IMR-90 (cell line): Measurements from ENCODE around the gene PGK2. TPM values are rescaled to one million over a fixed set of nuclear protein-coding genes. Genes with fewer than 3 reads are reported as not detected.

Experiments used
- ATAC-seq: fragments of 200-7000 bp; cut with Tn5 transposase; 2 replicates; pipeline ENCODE4 v1.9.1; 2020; ENCODE audit warnings: low read depth, mild to moderate bottlenecking, moderate library complexity
- BruUV-seq: library from RNA; stranded (reverse); fragments of 400-500 nt; replicated peaks from 2 replicates; lab custom pipeline; 2021; lab: Mats Ljungman, UMichigan
- CTCF ChIA-PET: fragments of 300-600 bp; formaldehyde crosslinking; extraction: SDS; loops from one replicate; lab custom pipeline; 2021; ENCODE audit warnings: antibody characterized with exemption; lab: Yijun Ruan, JAX
- POLR2A ChIA-PET: fragments of 300-600 bp; sonication (Branson Sonifier 250); formaldehyde crosslinking; loops from one replicate; lab custom pipeline; 2022; ENCODE audit warnings: antibody characterized with exemption; ENCODE audit not compliant: unreplicated experiment; lab: Charles Lee
- DNase-seq: peaks from one replicate; pipeline ENCODE4 v3.0.0; 2013
- H2AFZ ChIP-seq: replicated peaks from 2 replicates; pipeline ENCODE3; 2013; ENCODE audit warnings: low read length, mild to moderate bottlenecking; ENCODE audit not compliant: poor library complexity
- H2AK5ac ChIP-seq: 2 replicates; pipeline ENCODE4 v1.6.1; 2013; ENCODE audit warnings: low read depth, low read length, inconsistent platforms
- H2AK9ac ChIP-seq: replicated peaks from 2 replicates; pipeline ENCODE3; 2013; ENCODE audit warnings: mild to moderate bottlenecking, low read depth, low read length, moderate library complexity; ENCODE audit not compliant: poor library complexity
- H2BK120ac ChIP-seq: 2 replicates; pipeline ENCODE4 v1.6.1; 2013; ENCODE audit warnings: low read depth, low read length, inconsistent platforms
- H2BK15ac ChIP-seq: 3 replicates; pipeline ENCODE4 v1.6.1; 2013; ENCODE audit warnings: low read depth, low read length, inconsistent platforms
- H2BK20ac ChIP-seq: 2 replicates; pipeline ENCODE4 v1.6.1; 2013; ENCODE audit warnings: low read depth, mild to moderate bottlenecking, inconsistent platforms, low read length, moderate library complexity
- H2BK5ac ChIP-seq: 2 replicates; pipeline ENCODE4 v1.6.1; 2013; ENCODE audit warnings: mild to moderate bottlenecking, low read depth, low read length, inconsistent platforms; ENCODE audit not compliant: poor library complexity, severe bottlenecking
- H3K14ac ChIP-seq: replicated peaks from 2 replicates; pipeline ENCODE4 v1.6.1; 2013; ENCODE audit warnings: low read depth, low read length, inconsistent platforms
- H3K18ac ChIP-seq: 2 replicates; pipeline ENCODE4 v1.6.1; 2013; ENCODE audit warnings: low read depth, low read length, control low read depth
- H3K23ac ChIP-seq: 2 replicates; pipeline ENCODE4 v1.6.1; 2013; ENCODE audit warnings: low read depth, low read length, inconsistent platforms
- H3K27ac ChIP-seq: 2 replicates; pipeline ENCODE4 v1.5.1; 2013; ENCODE audit warnings: mild to moderate bottlenecking, control low read depth, low read length; ENCODE audit not compliant: insufficient read depth
- H3K27me3 ChIP-seq: 2 replicates; pipeline ENCODE4 v1.6.1; 2013; ENCODE audit warnings: low read length; ENCODE audit not compliant: control insufficient read depth, insufficient read depth
- H3K36me3 ChIP-seq: 2 replicates; pipeline ENCODE4 v1.6.1; 2013; ENCODE audit warnings: low read length, mixed read lengths; ENCODE audit not compliant: control insufficient read depth, insufficient read depth
- H3K4ac ChIP-seq: 2 replicates; pipeline ENCODE4 v1.6.1; 2013; ENCODE audit warnings: low read depth, low read length, inconsistent platforms
- H3K4me1 ChIP-seq: 2 replicates; pipeline ENCODE4 v1.6.1; 2013; ENCODE audit warnings: low read length, mixed read lengths; ENCODE audit not compliant: control insufficient read depth, insufficient read depth
- H3K4me2 ChIP-seq: 2 replicates; pipeline ENCODE4 v1.6.1; 2013; ENCODE audit warnings: low read depth, mild to moderate bottlenecking, control low read depth, low read length, moderate library complexity
- H3K4me3 ChIP-seq: 2 replicates; pipeline ENCODE4 v1.5.1; 2013; ENCODE audit warnings: low read depth, mild to moderate bottlenecking, control low read depth, low read length, moderate library complexity; ENCODE audit not compliant: insufficient read depth
- H3K56ac ChIP-seq: 2 replicates; pipeline ENCODE4 v1.6.1; 2013; ENCODE audit warnings: low read length, inconsistent platforms; ENCODE audit not compliant: insufficient read depth; ENCODE audit errors: extremely low read depth
- H3K79me1 ChIP-seq, 2 experiments: 2 replicates each; pipeline ENCODE4 v1.6.1; 2013; ENCODE audit warnings: low read length in 2 of 2, inconsistent platforms in 1 of 2, low read depth in 1 of 2
- H3K9ac ChIP-seq: 2 replicates; pipeline ENCODE4 v1.6.1; 2013; ENCODE audit warnings: low read depth, low read length, control low read depth
- H3K9me1 ChIP-seq: 2 replicates; pipeline ENCODE4 v1.6.1; 2013; ENCODE audit warnings: low read length, inconsistent platforms; ENCODE audit not compliant: insufficient read depth
- H3K9me3 ChIP-seq: 2 replicates; pipeline ENCODE4 v1.6.1; 2013; ENCODE audit warnings: low read length; ENCODE audit not compliant: control insufficient read depth, insufficient read depth
- H4K20me1 ChIP-seq: 2 replicates; pipeline ENCODE4 v1.6.1; 2013; ENCODE audit warnings: low read length, inconsistent platforms; ENCODE audit not compliant: insufficient read depth
- H4K5ac ChIP-seq: 2 replicates; pipeline ENCODE4 v1.6.1; 2013; ENCODE audit warnings: mild to moderate bottlenecking, low read depth, low read length, control low read depth
- H4K8ac ChIP-seq, 2 experiments: 2 replicates each; pipeline ENCODE4 v1.6.1; 2013; ENCODE audit warnings: low read depth in 2 of 2, low read length in 2 of 2, control low read depth in 1 of 2, inconsistent platforms in 1 of 2
- H4K91ac ChIP-seq: 2 replicates; pipeline ENCODE4 v1.6.1; 2013; ENCODE audit warnings: low read depth, low read length, inconsistent platforms; ENCODE audit not compliant: insufficient read depth
- BHLHE40 ChIP-seq: fragments of 150-350 bp; IDR thresholded peaks from 2 replicates; pipeline ENCODE4 v1.6.1; 2016; ENCODE audit warnings: mild to moderate bottlenecking, low read depth, low read length
- CEBPB ChIP-seq: IDR thresholded peaks from 2 replicates; pipeline ENCODE4 v1.6.1; 2012; ENCODE audit warnings: low read depth, low read length, improper control_type of control experiment
- CHD1 ChIP-seq: IDR thresholded peaks from 2 replicates; pipeline ENCODE4 v1.6.1; 2012; ENCODE audit warnings: low read depth, low read length, improper control_type of control experiment
- CTCF ChIP-seq: conservative IDR thresholded peaks from 2 replicates; pipeline ENCODE4 v1.5.1; 2012; ENCODE audit warnings: mild to moderate bottlenecking, low read depth, low read length, improper control_type of control experiment
- FOS ChIP-seq: fragments of 150-350 bp; IDR thresholded peaks from 2 replicates; pipeline ENCODE4 v1.6.1; 2016; ENCODE audit warnings: low read depth, low read length
- MAZ ChIP-seq: IDR thresholded peaks from 2 replicates; pipeline ENCODE4 v1.6.1; 2012; ENCODE audit warnings: low read depth, mild to moderate bottlenecking, low read length, improper control_type of control experiment, moderate library complexity, borderline replicate concordance
- RAD21 ChIP-seq: IDR thresholded peaks from 2 replicates; pipeline ENCODE4 v1.6.1; 2012; ENCODE audit warnings: low read length, improper control_type of control experiment
- RCOR1 ChIP-seq: IDR thresholded peaks from 2 replicates; pipeline ENCODE4 v1.6.1; 2012; ENCODE audit warnings: mild to moderate bottlenecking, low read length, improper control_type of control experiment; ENCODE audit not compliant: insufficient replicate concordance
- WGBS, 2 experiments: methylation state at CpG; one replicate each; pipeline versions ENCODE4 v1.1.5 to v1.1.7; 2013; ENCODE audit warnings: missing lambda C conversion rate in 2 of 2; ENCODE audit not compliant: insufficient read length in 1 of 2; ENCODE audit errors: extremely low coverage in 2 of 2; 5-methylcytosine and 5-hydroxymethylcytosine counted together
- dilution Hi-C: fragments of 300-500 bp; cut with HindIII; formaldehyde crosslinking; loops from one replicate; pipeline ENCODE4 v1.14.3; 2018; ENCODE audit warnings: low sequenced_read_pairs; ENCODE audit not compliant: unreplicated experiment
- in situ Hi-C: fragments of 300-500 bp; cut with MboI; formaldehyde crosslinking; loops from 3 replicates; pipeline ENCODE4 v1.14.3; 2019; ENCODE audit warnings: low sequenced_read_pairs, inconsistent platforms, mixed read lengths
- intact Hi-C: fragments of 100-400 bp; cut with micrococcal nuclease; formaldehyde crosslinking; loops from 2 replicates; pipeline ENCODE4 v1.10.0; 2022
- polyA plus RNA-seq, 3 experiments: library from polyadenylated mRNA; depleted of rRNA; stranded (reverse); fragments of >200 nt; gene quantifications; 2 replicates each; pipeline ENCODE4 v1.2.3, GENCODE V29; 2012; ENCODE audit warnings: low replicate concordance in 1 of 3
- total RNA-seq: library from RNA; depleted of rRNA; stranded (reverse); fragments of >200 nt; gene quantifications from 2 replicates; pipeline ENCODE4 v1.2.3, GENCODE V29; 2012
- TF ChIP-seq, protein P1 (sequence below): fragments of 150-350 bp; IDR thresholded peaks from 2 replicates; pipeline ENCODE4 v1.6.1; 2017; ENCODE audit warnings: mild to moderate bottlenecking, antibody characterized with exemption, low read length, low read depth

PGK2 gene
- total and polyA plus RNA-seq, 2 of the 4 experiments (the other 2 are of a cell fraction), result not detected

GRCh38 chr6:49743429-49743828 lies 43.7 kb downstream of the PGK2 start:
- intact Hi-C loops, result no loop called here
- dilution Hi-C loops, result no loop called here
- Histone ChIP-seq H2BK120ac (no peak overlapping the region), H2BK5ac (no peak overlapping the region), H3K4me1 (no peaks in the 10 kb centered on the region), H3K18ac (no peak overlapping the region), H3K36me3 (no peaks in the 10 kb centered on the region), H3K56ac (no peak overlapping the region), H3K9me3 (no peaks in the 10 kb centered on the region), H2BK15ac (no peak overlapping the region), H3K9me1 (no peaks in the 10 kb centered on the region), H2AK5ac (no peak overlapping the region), H3K79me1 (no peaks in the 10 kb centered on the region), H4K20me1 (no peaks in the 10 kb centered on the region), H4K8ac (no peak overlapping the region), H3K4me3 (no peak overlapping the region), H3K9ac (no peak overlapping the region), H2BK20ac (no peak overlapping the region), H4K91ac (no peak overlapping the region), H3K27ac (no peak overlapping the region), H4K5ac (no peak overlapping the region), H3K4ac (no peak overlapping the region), H3K27me3 (no peaks in the 10 kb centered on the region), H3K14ac (no peak overlapping the region), H2AFZ (no peak overlapping the region), H3K4me2 (no peak overlapping the region), H2AK9ac (no peak overlapping the region), H3K23ac (no peak overlapping the region)
- ChIA-PET CTCF (no interaction called here), POLR2A (no interaction called here)
- in situ Hi-C loops, result no loop called here
- no TSS peak for BruUV-seq
- ATAC-seq, result no peak
- WGBS, 2 experiments, result no CpG with 5 or more reads among the region's 4 CpGs
- DNase-seq, result no peak
- TF ChIP-seq RAD21, result no peak
- TF ChIP-seq CHD1, result no peak
- no peak for TF ChIP-seq CTCF
- TF ChIP-seq FOS, result no peak
- no peak for TF ChIP-seq BHLHE40
- TF ChIP-seq CEBPB, result no peak
- TF ChIP-seq MAZ, result no peak
- no peak for TF ChIP-seq RCOR1
- TF ChIP-seq, protein P1, sequence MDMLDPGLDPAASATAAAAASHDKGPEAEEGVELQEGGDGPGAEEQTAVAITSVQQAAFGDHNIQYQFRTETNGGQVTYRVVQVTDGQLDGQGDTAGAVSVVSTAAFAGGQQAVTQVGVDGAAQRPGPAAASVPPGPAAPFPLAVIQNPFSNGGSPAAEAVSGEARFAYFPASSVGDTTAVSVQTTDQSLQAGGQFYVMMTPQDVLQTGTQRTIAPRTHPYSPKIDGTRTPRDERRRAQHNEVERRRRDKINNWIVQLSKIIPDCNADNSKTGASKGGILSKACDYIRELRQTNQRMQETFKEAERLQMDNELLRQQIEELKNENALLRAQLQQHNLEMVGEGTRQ, result no peak
